ENCODE results near the gene COL6A6. TPM values are rescaled to one million over a fixed set of nuclear protein-coding genes. Genes with fewer than 3 reads are reported as not detected.

The COL6A6 gene
- total RNA-seq = under 1 TPM in 3 of 4 donors, not detected in 1; 0.04 to 0.57 (median 0.09) TPM

GRCh38 chr3:130516645-130517512, at the start of gene COL6A6:
Gene COL6A6 (plus strand): TSS chr3:130517177. CDS start chr3:130560365, 43,188 bp downstream.
- Histone ChIP-seq H3K36me3 (no peaks in the 10 kb centered on the region), H3K9me3 (no peaks in the 10 kb centered on the region), H3K27ac (no peak within 1 kb of the TSS), H3K4me1 (peaks cover 0 to 11% (median 0%) of the 10 kb centered on the region in 3 donors), H3K4me3 (peak within 1 kb of the TSS in 3 of 4 donors; percentile 15 to 48 (median 29)), H3K27me3 (peaks cover 0 to 42% (median 4%) of the 10 kb centered on the region in 4 donors)
- no peak for TF ChIP-seq POLR2A (IDR thresholded peaks at IDR 0.05)
- no peak for TF ChIP-seq CTCF (IDR thresholded peaks at IDR 0.05)
- intact Hi-C loops (cut with DNase I) = no loop called here
- DNase-seq = no peak
- 7 to 8% methylated on average over 9 to 10 of the region's 58 CpGs for whole genome bisulfite sequencing, 2 donors

- Histone ChIP-seq H3K36me3 (no peaks in the 10 kb centered on the region), H3K4me1 (no peaks in the 10 kb centered on the region), H3K4me3 (no peak overlapping the region), H3K9me3 (no peaks in the 10 kb centered on the region), H3K27me3 (no peaks in the 10 kb centered on the region), H3K27ac (no peak overlapping the region)
- no peak for TF ChIP-seq POLR2A (IDR thresholded peaks at IDR 0.05)
- TF ChIP-seq CTCF (IDR thresholded peaks at IDR 0.05) = no peak
- DNase-seq = no peak
- WGBS, 2 donors = 91 to 100% methylated on average over 1 of the region's 1 CpG
- intact Hi-C loops (cut with DNase I) = no loop called here
Observed at GRCh38 chr3:130468311-130468710, 48.7 kb upstream of the COL6A6 start.

- no peak for DNase-seq
- Histone ChIP-seq H3K4me1 (no peaks in the 10 kb centered on the region), H3K27ac (no peak overlapping the region), H3K27me3 (no peaks in the 10 kb centered on the region), H3K36me3 (no peaks in the 10 kb centered on the region), H3K4me3 (no peak overlapping the region), H3K9me3 (no peaks in the 10 kb centered on the region)
- no peak for TF ChIP-seq CTCF (IDR thresholded peaks at IDR 0.05)
- TF ChIP-seq POLR2A (IDR thresholded peaks at IDR 0.05) = no peak
- WGBS, 2 donors = 30 to 37% methylated on average over 3 of the region's 3 CpGs
- intact Hi-C loops (cut with DNase I) = no loop called here
Observed at GRCh38 chr3:130470126-130470525, 46.9 kb upstream of the COL6A6 start.

GRCh38 chr3:130473416-130473815, 43.6 kb upstream of the COL6A6 start:
- H3K27me3 ChIP-seq = no peaks in the 10 kb centered on the region
- no peaks in the 10 kb centered on the region for H3K9me3 ChIP-seq
- H3K4me3 ChIP-seq = no peak overlapping the region
- intact Hi-C loops (cut with DNase I) = no loop called here
- TF ChIP-seq POLR2A (IDR thresholded peaks at IDR 0.05) = no peak
- no peak for TF ChIP-seq CTCF (IDR thresholded peaks at IDR 0.05)
- no peak overlapping the region for H3K27ac ChIP-seq
- no peaks in the 10 kb centered on the region for H3K36me3 ChIP-seq
- no peaks in the 10 kb centered on the region for H3K4me1 ChIP-seq
- DNase-seq = no peak
- WGBS, 2 donors = 50 to 90% methylated on average over 2 of the region's 2 CpGs

- TF ChIP-seq CTCF (IDR thresholded peaks at IDR 0.05) (peak in 1 of 6 experiments; percentile 41), POLR2A (IDR thresholded peaks at IDR 0.05) (no peak)
- intact Hi-C loops (cut with DNase I) = no loop called here
- no peak for DNase-seq
- Histone ChIP-seq H3K4me3 (no peak overlapping the region), H3K27me3 (no peaks in the 10 kb centered on the region), H3K36me3 (no peaks in the 10 kb centered on the region), H3K27ac (no peak overlapping the region), H3K9me3 (no peaks in the 10 kb centered on the region), H3K4me1 (no peaks in the 10 kb centered on the region)
- 13 to 32% methylated on average over 4 of the region's 4 CpGs for WGBS, 2 donors
Observed at GRCh38 chr3:130480736-130481135, 36.2 kb upstream of the COL6A6 start.
